Measurements from ENCODE around the gene MEFV. TPM values are rescaled to one million over a fixed set of nuclear protein-coding genes. Genes with fewer than 3 reads are reported as not detected.
"Not testable (repeated sequence)": the region's sequence is repeated elsewhere in the genome, so short reads cannot be mapped to it uniquely, and the experiment has no call there.

MEFV gene
- total and polyA plus RNA-seq, 8 donors, result 0.05 to 1.1 (median 0.23) TPM; not detected in 1

DNA sequence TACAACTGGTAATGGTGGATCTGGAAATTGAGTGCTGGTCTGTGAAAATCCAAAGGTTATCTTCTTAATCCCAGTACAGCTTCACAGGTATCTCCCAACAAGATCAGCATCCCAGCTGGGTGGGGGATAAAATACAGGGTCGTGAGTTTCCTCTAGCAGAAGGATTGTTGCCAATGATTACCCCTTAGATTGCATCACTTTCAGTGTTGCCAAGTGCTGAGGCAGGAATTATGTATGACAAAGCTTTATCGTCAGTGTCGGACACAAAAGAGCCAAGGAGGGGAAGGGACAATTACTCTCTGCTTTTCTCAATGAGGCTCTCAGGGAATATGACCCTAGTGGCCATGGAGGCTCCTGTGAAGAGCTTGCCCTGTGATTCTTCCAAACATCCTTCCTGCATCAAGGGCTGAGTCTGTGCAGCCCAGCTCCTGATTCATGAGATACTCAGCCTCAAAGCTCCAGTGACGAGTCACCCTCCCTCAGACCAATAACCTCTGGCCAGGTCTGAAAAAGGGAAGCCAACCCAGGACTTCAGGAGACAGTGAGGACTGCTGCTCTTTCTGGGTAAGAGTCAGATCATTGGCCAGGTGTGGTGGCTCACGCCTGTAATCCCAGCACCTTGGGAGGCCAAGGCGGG lies 53.4 kb downstream of the MEFV start:
- no peak for ATAC-seq
- Histone ChIP-seq H3K9me3 (no peaks in the 10 kb centered on the region), H3K4me1 (no peaks in the 10 kb centered on the region), H3K4me3 (no peak overlapping the region), H3K27me3 (no peaks in the 10 kb centered on the region), H3K27ac (no peak overlapping the region), H3K36me3 (no peaks in the 10 kb centered on the region)
- TF ChIP-seq, protein P1, sequence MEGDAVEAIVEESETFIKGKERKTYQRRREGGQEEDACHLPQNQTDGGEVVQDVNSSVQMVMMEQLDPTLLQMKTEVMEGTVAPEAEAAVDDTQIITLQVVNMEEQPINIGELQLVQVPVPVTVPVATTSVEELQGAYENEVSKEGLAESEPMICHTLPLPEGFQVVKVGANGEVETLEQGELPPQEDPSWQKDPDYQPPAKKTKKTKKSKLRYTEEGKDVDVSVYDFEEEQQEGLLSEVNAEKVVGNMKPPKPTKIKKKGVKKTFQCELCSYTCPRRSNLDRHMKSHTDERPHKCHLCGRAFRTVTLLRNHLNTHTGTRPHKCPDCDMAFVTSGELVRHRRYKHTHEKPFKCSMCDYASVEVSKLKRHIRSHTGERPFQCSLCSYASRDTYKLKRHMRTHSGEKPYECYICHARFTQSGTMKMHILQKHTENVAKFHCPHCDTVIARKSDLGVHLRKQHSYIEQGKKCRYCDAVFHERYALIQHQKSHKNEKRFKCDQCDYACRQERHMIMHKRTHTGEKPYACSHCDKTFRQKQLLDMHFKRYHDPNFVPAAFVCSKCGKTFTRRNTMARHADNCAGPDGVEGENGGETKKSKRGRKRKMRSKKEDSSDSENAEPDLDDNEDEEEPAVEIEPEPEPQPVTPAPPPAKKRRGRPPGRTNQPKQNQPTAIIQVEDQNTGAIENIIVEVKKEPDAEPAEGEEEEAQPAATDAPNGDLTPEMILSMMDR (IDR thresholded peaks at IDR 0.05), result no peak
- DNase-seq, result no peak
- FAIRE-seq, result no peak
- WGBS, 2 donors, result 55 to 67% methylated on average over 6 of the region's 6 CpGs
- intact Hi-C loops (cut with DNase I), result no loop called here

DNA sequence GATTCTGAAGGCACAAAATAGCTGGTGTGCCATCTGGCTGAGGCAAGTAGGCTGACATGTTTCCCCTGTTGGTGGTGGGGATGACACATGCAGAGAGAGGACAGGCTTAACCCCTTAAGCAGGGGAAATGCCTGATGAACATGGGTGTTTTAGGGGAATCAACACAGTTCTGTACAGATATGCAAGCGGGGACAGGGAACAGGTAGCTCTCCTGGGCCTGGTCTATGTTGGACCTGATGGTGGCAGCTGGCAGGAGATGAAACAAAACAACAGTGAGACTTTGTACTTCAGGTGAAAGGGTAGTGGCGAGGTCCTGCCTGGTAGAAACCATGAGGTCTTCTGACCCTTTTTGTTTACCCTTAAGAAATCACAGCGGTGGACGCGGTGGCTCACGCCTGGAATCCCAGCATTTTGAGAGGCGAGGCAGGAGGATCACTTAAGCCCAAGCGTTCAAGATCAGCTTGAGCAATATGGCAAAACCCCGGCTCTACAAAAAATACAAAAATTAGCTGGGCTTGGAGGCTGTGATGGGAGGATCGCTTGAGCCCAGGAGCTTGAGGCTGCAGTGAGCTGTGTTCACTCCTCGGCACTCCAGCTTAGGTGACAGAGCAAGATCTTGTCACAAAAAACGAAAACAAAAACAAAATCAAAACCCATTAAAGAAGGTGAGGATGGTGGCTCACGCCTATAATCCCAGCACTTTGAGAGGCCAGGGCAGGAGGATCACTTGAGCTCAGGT lies 57.9 kb downstream of the MEFV start:
- H3K9me3 ChIP-seq, result no peaks in the 10 kb centered on the region
- H3K27me3 ChIP-seq, result peaks cover 0 to 23% (median 3%) of the 10 kb centered on the region in 4 donors
- DNase-seq (no peak), FAIRE-seq (no peak), ATAC-seq (no peak)
- H3K27ac ChIP-seq, result no peak overlapping the region
- 63 to 70% methylated on average over 13 of the region's 13 CpGs for WGBS, 2 donors
- no peaks in the 10 kb centered on the region for H3K4me1 ChIP-seq
- TF ChIP-seq, protein P1 (IDR thresholded peaks at IDR 0.05), result no peak
- H3K36me3 ChIP-seq, result no peaks in the 10 kb centered on the region
- no peak overlapping the region for H3K4me3 ChIP-seq
- intact Hi-C loops (cut with DNase I), result no loop called here

DNA sequence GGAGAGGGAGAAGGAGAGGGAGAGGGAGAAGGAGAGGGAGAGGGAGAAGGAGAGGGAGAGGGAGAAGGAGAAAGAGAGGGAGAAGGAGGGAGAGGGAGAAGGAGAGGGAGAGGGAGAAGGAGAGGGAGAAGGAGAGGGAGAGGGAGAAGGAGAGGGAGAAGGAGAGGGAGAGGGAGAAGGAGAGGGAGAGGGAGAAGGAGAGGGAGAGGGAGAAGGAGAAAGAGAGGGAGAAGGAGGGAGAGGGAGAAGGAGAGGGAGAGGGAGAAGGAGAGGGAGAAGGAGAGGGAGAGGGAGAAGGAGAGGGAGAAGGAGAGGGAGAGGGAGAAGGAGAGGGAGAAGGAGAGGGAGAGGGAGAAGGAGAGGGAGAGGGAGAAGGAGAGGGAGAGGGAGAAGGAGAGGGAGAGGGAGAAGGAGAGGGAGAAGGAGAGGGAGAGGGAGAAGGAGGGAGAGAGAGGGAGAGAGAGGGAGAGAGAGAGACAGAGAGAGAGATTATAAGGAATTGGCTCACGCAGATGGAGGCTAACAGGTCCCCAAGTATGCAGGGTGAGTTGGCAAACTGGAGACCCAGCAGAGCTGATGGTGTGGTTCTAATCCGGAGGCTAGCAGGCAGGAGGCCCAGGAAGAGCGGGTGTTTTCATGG lies 58.6 kb downstream of the MEFV start:
- H3K27me3 ChIP-seq, result peaks cover 4 to 30% (median 5%) of the 10 kb centered on the region in 4 donors
- ATAC-seq, result not testable (repeated sequence)
- 58 to 63% methylated on average over 3 of the region's 3 CpGs for WGBS, 2 donors

DNA sequence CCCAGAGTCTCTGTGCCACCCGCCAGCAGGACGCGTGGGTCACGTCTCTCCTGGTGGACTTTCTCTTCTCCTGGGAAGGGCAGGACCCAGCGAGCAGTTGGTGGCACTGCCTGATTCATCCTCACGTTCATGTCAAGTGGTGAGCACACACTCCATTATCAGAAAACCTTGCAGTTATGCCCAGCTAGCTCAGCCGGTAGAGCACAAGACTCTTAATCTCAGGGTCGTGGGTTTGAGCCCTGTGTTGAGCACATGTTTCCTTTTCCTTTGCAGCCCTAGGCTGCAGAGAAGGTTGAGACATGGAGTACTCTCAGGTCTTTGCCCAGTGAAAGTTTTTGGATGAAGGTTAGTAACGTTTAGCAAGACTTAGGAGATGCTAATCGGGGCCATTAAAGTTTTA lies 60.5 kb downstream of the MEFV start:
- Histone ChIP-seq H3K27me3 (peaks cover 5 to 46% (median 11%) of the 10 kb centered on the region in 4 donors), H3K4me1 (no peaks in the 10 kb centered on the region), H3K27ac (no peak overlapping the region), H3K4me3 (no peak overlapping the region), H3K9me3 (no peaks in the 10 kb centered on the region), H3K36me3 (no peaks in the 10 kb centered on the region)
- WGBS, 2 donors, result 57 to 66% methylated on average over 10 of the region's 10 CpGs
- TF ChIP-seq, protein P1 (IDR thresholded peaks at IDR 0.05), result no peak
- intact Hi-C loops (cut with DNase I), result no loop called here
- ATAC-seq (no peak), DNase-seq (no peak), FAIRE-seq (no peak)

More for the DNA sequence above, 58.6 kb downstream of the MEFV start:
- H3K4me3 ChIP-seq; FAIRE-seq; H3K4me1 ChIP-seq; H3K9me3 ChIP-seq; H3K27ac ChIP-seq; H3K36me3 ChIP-seq; DNase-seq; intact Hi-C loops (cut with DNase I): not testable (repeated sequence)

DNA sequence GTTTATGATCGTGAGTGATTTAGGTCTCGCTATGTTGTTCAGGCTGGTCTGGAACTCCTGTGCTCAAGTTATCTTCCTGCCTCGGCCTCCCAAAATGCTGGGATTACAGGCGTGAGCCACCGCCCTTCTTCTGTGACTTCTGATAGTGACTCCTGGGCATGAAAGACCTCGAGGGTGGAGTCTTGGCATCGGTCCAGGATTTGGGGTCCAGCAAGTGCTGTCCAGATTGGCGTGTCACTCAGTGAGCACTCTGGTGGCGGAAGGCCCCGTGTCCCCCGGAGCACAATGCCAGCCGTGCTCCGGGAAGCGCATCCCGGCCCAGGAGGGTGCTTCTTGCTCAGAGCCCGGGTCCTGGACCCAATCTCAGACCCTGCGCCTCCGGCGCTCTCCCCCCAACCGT lies 61.6 kb downstream of the MEFV start:
- 74 to 77% methylated on average over 20 of the region's 20 CpGs for WGBS, 2 donors
- Histone ChIP-seq H3K4me1 (no peaks in the 10 kb centered on the region), H3K27me3 (peaks cover 5 to 58% (median 12%) of the 10 kb centered on the region in 4 donors), H3K9me3 (no peaks in the 10 kb centered on the region), H3K36me3 (no peaks in the 10 kb centered on the region), H3K4me3 (no peak overlapping the region), H3K27ac (no peak overlapping the region)
- ATAC-seq (no peak), FAIRE-seq (no peak), DNase-seq (no peak)
- TF ChIP-seq, protein P1 (IDR thresholded peaks at IDR 0.05), result no peak
- intact Hi-C loops (cut with DNase I), result no loop called here
